Right ventricle myocardium superior (tissue), 1 donor: ENCODE measurements around the gene LCE2D. TPM values are rescaled to one million over a fixed set of nuclear protein-coding genes. Genes with fewer than 3 reads are reported as not detected.
"Not testable (repeated sequence)": the region's sequence is repeated elsewhere in the genome, so short reads cannot be mapped to it uniquely, and the experiment has no call there.

Source experiments
- ATAC-seq: fragments of 200-7000 bp; cut with Tn5 transposase; one replicate; pipeline ENCODE4 v1.9.1; 2020; ENCODE audit warnings: mild to moderate bottlenecking; ENCODE audit not compliant: poor library complexity
- DNase-seq: peaks from one replicate; pipeline ENCODE4 v3.0.0-alpha.2; 2020
- intact Hi-C: fragments of 100-400 bp; cut with DNase I; formaldehyde crosslinking; loops from one replicate; pipeline ENCODE4 v1.11.2; 2022
- total RNA-seq: library from RNA; stranded (reverse); fragmentation: NEBNext Ultra II Directional; extraction: Animal tissue kit (Norgen Biotek cat#: 25700); gene quantifications from one replicate; pipeline ENCODE4 v1.2.1, GENCODE V29; 2021
- donor health status: DM: no; HTN: yes; CAD: no; lungs with severe emphysema.

LCE2D gene
- total RNA-seq, 1 donor from 2014 or later = not detected

DNA sequence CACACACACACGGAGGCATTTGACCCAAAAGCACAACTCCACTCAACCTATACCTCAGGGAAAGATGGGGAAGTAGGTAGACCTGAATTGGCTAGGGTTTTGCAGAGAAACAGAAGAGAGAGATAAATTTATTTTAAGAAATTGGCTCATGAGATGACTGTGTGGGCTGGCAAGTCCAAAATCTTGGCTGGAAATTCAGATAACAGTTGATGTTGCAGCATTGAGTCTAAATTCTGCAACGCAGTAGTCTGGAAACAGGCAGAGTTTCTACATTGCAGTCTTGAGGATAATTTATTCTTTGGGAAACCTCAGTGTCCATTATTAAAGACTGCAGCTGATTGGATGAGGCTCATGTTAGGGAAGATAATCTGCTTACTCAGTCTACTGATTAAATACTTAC lies 18.4 kb downstream of the LCE2D start:
- ATAC-seq = no peak
- intact Hi-C loops = no loop called here
- no peak for DNase-seq

- DNase-seq (no peak), ATAC-seq (no peak)
- intact Hi-C loops = no loop called here
Observed at GRCh38 chr1:152683846-152684245, 20.7 kb downstream of the LCE2D start.

- ATAC-seq, DNase-seq, intact Hi-C loops: not testable (repeated sequence)
Observed at GRCh38 chr1:152685823-152686222, 22.6 kb downstream of the LCE2D start, which contains the start of gene LCE2B. LCE2B (plus strand) TSS chr1:152686123; CDS start chr1:152686844, 721 bp downstream.

- intact Hi-C loops = no loop called here
Observed at GRCh38 chr1:152697701-152698600, 34.8 kb downstream of the LCE2D start, which contains the start of gene LCE2A. LCE2A (plus strand) TSS chr1:152698345; CDS start chr1:152698902, 557 bp downstream.

DNA sequence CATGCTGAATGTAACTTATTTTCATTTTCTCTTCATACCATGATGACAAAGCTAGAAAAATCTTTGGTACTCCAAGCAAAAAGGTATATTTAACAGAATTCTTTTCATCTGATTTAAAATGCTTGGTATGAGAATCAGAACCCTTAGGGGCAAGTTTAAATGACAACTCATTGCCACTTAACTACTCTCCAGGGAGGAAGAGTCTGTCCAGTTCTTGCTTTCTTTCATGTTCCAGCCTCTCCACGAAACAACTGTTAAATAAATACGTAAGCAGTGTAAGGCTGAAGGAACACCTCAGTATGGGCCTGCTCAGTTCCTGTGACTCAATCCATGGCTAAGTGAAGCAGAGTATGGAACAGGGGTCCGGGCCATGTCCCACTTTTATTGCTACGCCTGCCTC lies 36.6 kb downstream of the LCE2D start:
- ATAC-seq (no peak), DNase-seq (no peak)
- intact Hi-C loops = loop anchor here (10.0 kb wide), 1 partner anchor 155 kb away; the partner anchor contains the start of gene LCE7A

More at GRCh38 chr1:152697701-152698600, 34.8 kb downstream of the LCE2D start, which contains the start of gene LCE2A:
- ATAC-seq (no peak), DNase-seq (no peak)

DNA sequence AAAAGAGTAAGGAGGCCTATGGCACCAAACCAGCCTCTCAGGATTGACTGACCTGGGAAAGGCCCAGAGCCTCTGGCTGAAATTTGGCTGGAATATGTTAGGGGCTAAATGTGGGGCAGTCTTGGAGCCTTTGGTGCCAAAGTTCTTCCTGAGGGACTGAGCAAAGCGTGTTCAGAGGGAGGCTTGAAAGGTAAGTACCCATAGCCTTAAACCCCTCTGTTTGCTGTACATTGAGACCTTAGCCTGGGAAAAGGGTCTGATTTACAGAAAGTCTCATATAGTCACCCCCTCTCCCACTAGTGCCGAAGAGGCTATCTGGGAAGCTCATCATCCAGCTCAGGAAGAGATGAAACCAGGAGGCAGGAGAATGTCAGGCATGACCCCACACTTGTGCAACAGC lies 44.7 kb downstream of the LCE2D start, which contains the start of gene LCE4A:
Gene LCE4A, plus strand, starts transcription at position 301 of the 400 bp plus-strand sequence. CDS start 916 bp downstream, outside the sequence.
- intact Hi-C loops = loop anchor here (10.0 kb wide), 1 partner anchor 147 kb away; the partner anchor contains the start of gene LCE7A
- DNase-seq (no peak), ATAC-seq (no peak)

Other genes starting within 250 kb of the LCE2D start
- gene CRNN, start 249.1 kb upstream of the LCE2D start, total RNA-seq = not detected
- gene LCE5A, start 152.6 kb upstream of the LCE2D start, total RNA-seq = not detected
- not detected for gene CRCT1, start 148.9 kb upstream of the LCE2D start, total RNA-seq
- not detected for gene LCE3E, start 96.6 kb upstream of the LCE2D start, total RNA-seq
- not detected for gene LCE3D, start 82.9 kb upstream of the LCE2D start, total RNA-seq
- not detected for gene LCE3C, start 63.1 kb upstream of the LCE2D start, total RNA-seq
- gene LCE3B, start 49.6 kb upstream of the LCE2D start, total RNA-seq = not detected
- not detected for gene LCE3A, start 40.3 kb upstream of the LCE2D start, total RNA-seq
- not detected for gene LCE2C, start 11.9 kb downstream of the LCE2D start, total RNA-seq
- not detected for gene LCE2B, start 22.7 kb downstream of the LCE2D start, total RNA-seq
- gene LCE2A, start 35.0 kb downstream of the LCE2D start, total RNA-seq = not detected
- not detected for gene LCE4A, start 44.8 kb downstream of the LCE2D start, total RNA-seq
- gene KPRP, start 94.6 kb downstream of the LCE2D start, total RNA-seq = not detected
- gene LCE1F, start 111.8 kb downstream of the LCE2D start, total RNA-seq = not detected
- gene LCE1E, start 122.9 kb downstream of the LCE2D start, total RNA-seq = not detected
- gene LCE1D, start 133.3 kb downstream of the LCE2D start, total RNA-seq = not detected
- not detected for gene LCE1C, start 143.3 kb downstream of the LCE2D start, total RNA-seq
- not detected for gene LCE1B, start 148.6 kb downstream of the LCE2D start, total RNA-seq
- not detected for gene LCE1A, start 164.1 kb downstream of the LCE2D start, total RNA-seq
- not detected for gene LCE6A, start 179.5 kb downstream of the LCE2D start, total RNA-seq
- gene LCE7A, start 196.6 kb downstream of the LCE2D start, total RNA-seq = not detected
- not detected for gene SMCP, start 214.9 kb downstream of the LCE2D start, total RNA-seq
- gene IVL, start 245.2 kb downstream of the LCE2D start, total RNA-seq = not detected